K562 (cell line): ENCODE results near the gene SDR42E2. TPM values are rescaled to one million over a fixed set of nuclear protein-coding genes. Genes with fewer than 3 reads are reported as not detected.

Source experiments
- AFF4 ChIP-seq: sonication (generic); formaldehyde crosslinking; IDR thresholded peaks from 2 replicates; pipeline ENCODE4 v1.8.0; 2023; ENCODE audit warnings: mild to moderate bottlenecking, missing genetic modification reagents
- BDP1 ChIP-seq: IDR thresholded peaks from 3 replicates; pipeline ENCODE4 v1.6.1; 2011; ENCODE audit not compliant: insufficient read length, insufficient read depth
- BRD9 ChIP-seq: fragments of 450-650 bp; IDR thresholded peaks from 2 replicates; pipeline ENCODE4 v1.6.1; 2018; ENCODE audit warnings: low read depth; ENCODE audit not compliant: partially characterized antibody
- BRF1 ChIP-seq: IDR thresholded peaks from 3 replicates; pipeline ENCODE4 v1.6.1; 2011; ENCODE audit warnings: borderline replicate concordance, mild to moderate bottlenecking; ENCODE audit not compliant: insufficient read length; ENCODE audit errors: extremely low read depth
- DEAF1 ChIP-seq: fragments of 450-650 bp; formaldehyde crosslinking; IDR thresholded peaks from 2 replicates; pipeline ENCODE4 v1.4.0; 2020; ENCODE audit warnings: mild to moderate bottlenecking, moderate library complexity
- FOS ChIP-seq: IDR thresholded peaks from 3 replicates; pipeline ENCODE4 v1.6.1; 2011; ENCODE audit not compliant: insufficient read length; ENCODE audit errors: extremely low read depth
- FOXA1 ChIP-seq: fragments of 450-650 bp; IDR thresholded peaks from 2 replicates; pipeline ENCODE4 v1.6.1; 2016; ENCODE audit warnings: mild to moderate bottlenecking, borderline replicate concordance
- MAFF ChIP-seq: IDR thresholded peaks from 2 replicates; pipeline ENCODE4 v1.6.1; 2012; ENCODE audit warnings: low read length, improper control_type of control experiment
- MAX ChIP-seq: sonication (generic); formaldehyde crosslinking; IDR thresholded peaks from 2 replicates; pipeline ENCODE4 v1.9.0; 2022; ENCODE audit warnings: mild to moderate bottlenecking, missing genetic modification reagents
- NKRF ChIP-seq: fragments of 450-650 bp; IDR thresholded peaks from 2 replicates; pipeline ENCODE4 v1.6.1; 2016; ENCODE audit warnings: borderline replicate concordance
- POLR2H ChIP-seq: IDR thresholded peaks from 2 replicates; pipeline ENCODE4 v1.6.1; 2016; ENCODE audit warnings: missing genetic modification characterization, low read depth, mild to moderate bottlenecking, control low read depth, missing compliant biosample characterization, moderate library complexity
- PURB ChIP-seq: sonication (generic); formaldehyde crosslinking; IDR thresholded peaks from 2 replicates; pipeline ENCODE4 v1.9.0; 2021; ENCODE audit warnings: low read depth, mild to moderate bottlenecking, missing genetic modification reagents
- RAD21 ChIP-seq, 2 experiments: fragments of 250-450 bp in 1 of 2; fragments of 450-650 bp in 1 of 2; sonication (Bioruptor Pico) in 1 of 2; formaldehyde crosslinking in 1 of 2; IDR thresholded peaks in 1 of 2; conservative IDR thresholded peaks in 1 of 2; 2 replicates each; pipeline versions ENCODE4 v1.4.0 to v1.8.0; 2020 to 2022; ENCODE audit warnings: mild to moderate bottlenecking in 2 of 2, moderate library complexity in 1 of 2
- TRIM25 ChIP-seq: fragments of 450-650 bp; IDR thresholded peaks from 2 replicates; pipeline ENCODE4 v1.7.0; 2016; ENCODE audit warnings: borderline replicate concordance
- ZNF121 ChIP-seq: sonication (generic); formaldehyde crosslinking; conservative IDR thresholded peaks from 2 replicates; pipeline ENCODE4 v1.8.0; 2022; ENCODE audit warnings: missing genetic modification reagents
- ZNF3 ChIP-seq: fragments of 250-450 bp; sonication (Bioruptor Pico); IDR thresholded peaks from 2 replicates; pipeline ENCODE4 v1.5.0; 2021; ENCODE audit warnings: mild to moderate bottlenecking, moderate library complexity
- polyA plus RNA-seq, 8 experiments: library from polyadenylated mRNA; depleted of rRNA in 4 of 8; stranded (reverse) in 5 of 8; unstranded in 3 of 8; fragments of >200 nt; fragmentation: Nextera tagmentation in 2 of 8; fragmentation: Illumina TruSeq in 1 of 8; extraction: Ambion mirVana in 2 of 8; extraction: Trizol in 1 of 8; gene quantifications; 2 replicates each; pipeline versions ENCODE4 v1.2.1 to v1.2.3, GENCODE V29; 2011 to 2014; ENCODE audit warnings: inconsistent platforms in 1 of 8, missing spikeins in 1 of 8
- total RNA-seq, 7 experiments: library from RNA; depleted of rRNA in 6 of 7; stranded (reverse); fragments of >200 nt in 6 of 7; fragmentation: Illumina TruSeq in 2 of 7; extraction: Trizol in 2 of 7; gene quantifications; 2 replicates each; pipeline versions ENCODE4 v1.2.1 to v1.2.3, GENCODE V29; 2011 to 2021; ENCODE audit warnings: low replicate concordance in 1 of 7

The SDR42E2 gene
- total and polyA plus RNA-seq, 9 of the 15 experiments (the other 6 are each of a cell fraction or from before 2014, with no cell fraction given), result 0.03 to 0.07 (median 0.04) TPM; not detected in 4

- TF ChIP-seq BDP1, result peak; percentile 100
- TF ChIP-seq ZNF121 (CRISPR knock-in tag), result peak; percentile 52; the same call in 1 of the 2 replicates
- peak; percentile 39 for TF ChIP-seq FOS
- peak; percentile 56; the same call in 1 of the 2 replicates for TF ChIP-seq MAX (CRISPR knock-in tag)
- TF ChIP-seq AFF4 (CRISPR knock-in tag), result peak; percentile 56
- TF ChIP-seq ZNF3, result no peak
- no peak for TF ChIP-seq NKRF
- TF ChIP-seq FOXA1, result no peak
- TF ChIP-seq BRF1, result peak; percentile 98
- peak; percentile 88 for TF ChIP-seq RAD21 (CRISPR knock-in tag; conservative IDR thresholded peaks at IDR 0.05 in 1 of 2, IDR thresholded peaks at IDR 0.05 in 1 of 2)
- TF ChIP-seq POLR2H (tag), result peak; percentile 100
- TF ChIP-seq BRD9, result peak; percentile 97
- TF ChIP-seq TRIM25, result no peak
- TF ChIP-seq MAFF, result 0 out of 2 replicates have a peak, but pooled peaks have one; percentile 17
- no peak for TF ChIP-seq PURB
- peak; percentile 89 for TF ChIP-seq DEAF1 (CRISPR knock-in tag)
Measured at GRCh38 chr16:22195695-22196558, 33.6 kb downstream of the SDR42E2 start (continued).
